Measurements from ENCODE around the gene PRKACG.
A peak's percentile ranks its signal among the peaks of the same experiment; 100 is the strongest.

PRKACG gene

GRCh38 chr9:69027355-69028097, 13.6 kb upstream of the PRKACG start:
- Histone ChIP-seq H3K4me3 (ENCODE audit: low read length) (no peak overlapping the region), H3K27me3 (ENCODE audit: low read depth, low read length) (peaks cover 13% of the 10 kb centered on the region; the same call in 1 of the 2 replicates), H3K4me2 (ENCODE audit: low read length) (peak overlapping the region; percentile 10; the same call in 1 of the 2 replicates), H2AFZ (ENCODE audit: low read depth, low read length) (no peak overlapping the region), H3K36me3 (replicated peaks; ENCODE audit: low read depth, low read length) (peaks cover 4% of the 10 kb centered on the region), H3K27ac (ENCODE audit: low read length) (no peak overlapping the region), H3K9me3 (ENCODE audit: insufficient read depth, low read length) (peaks cover 4% of the 10 kb centered on the region; the same call in 1 of the 2 replicates), H3K4me1 (ENCODE audit: low read length) (peaks cover 6% of the 10 kb centered on the region; the same call in 1 of the 2 replicates), H3K9ac (ENCODE audit: low read length) (no peak overlapping the region), H3K79me2 (ENCODE audit: low read length) (no peaks in the 10 kb centered on the region), H4K20me1 (ENCODE audit: insufficient read depth, low read length) (no peaks in the 10 kb centered on the region)
- TF ChIP-seq CTCF (IDR thresholded peaks at IDR 0.05; ENCODE audit: low read depth, low read length) (peak; percentile 84), EZH2phosphoT487 (IDR thresholded peaks at IDR 0.05; ENCODE audit: low read depth) (no peak)

GRCh38 chr9:69023650-69024049, 9.7 kb upstream of the PRKACG start:
- no peaks in the 10 kb centered on the region for H3K36me3 ChIP-seq (replicated peaks; ENCODE audit: low read depth, low read length)
- H4K20me1 ChIP-seq (ENCODE audit: insufficient read depth, low read length) = no peaks in the 10 kb centered on the region
- no peaks in the 10 kb centered on the region for H3K79me2 ChIP-seq (ENCODE audit: low read length)
- H3K27ac ChIP-seq (ENCODE audit: low read length) = no peak overlapping the region
- H3K4me2 ChIP-seq (ENCODE audit: low read length) = no peak overlapping the region
- H2AFZ ChIP-seq (ENCODE audit: low read depth, low read length) = no peak overlapping the region
- no peaks in the 10 kb centered on the region for H3K9me3 ChIP-seq (ENCODE audit: insufficient read depth, low read length)
- peaks cover 3% of the 10 kb centered on the region; the same call in 1 of the 2 replicates for H3K4me1 ChIP-seq (ENCODE audit: low read length)
- H3K4me3 ChIP-seq (ENCODE audit: low read length) = no peak overlapping the region
- H3K27me3 ChIP-seq (ENCODE audit: low read depth, low read length) = peaks cover 16% of the 10 kb centered on the region; the same call in 1 of the 2 replicates
- H3K9ac ChIP-seq (ENCODE audit: low read length) = no peak overlapping the region
- no peak for TF ChIP-seq EZH2phosphoT487 (IDR thresholded peaks at IDR 0.05; ENCODE audit: low read depth)
- no peak for TF ChIP-seq CTCF (IDR thresholded peaks at IDR 0.05; ENCODE audit: low read depth, low read length)

GRCh38 chr9:69020301-69021145, 6.6 kb upstream of the PRKACG start:
- Histone ChIP-seq H3K27me3 (ENCODE audit: low read depth, low read length) (peaks cover 23% of the 10 kb centered on the region), H3K79me2 (ENCODE audit: low read length) (no peaks in the 10 kb centered on the region), H3K9ac (ENCODE audit: low read length) (no peak overlapping the region), H3K4me1 (ENCODE audit: low read length) (no peaks in the 10 kb centered on the region), H3K4me2 (ENCODE audit: low read length) (no peak overlapping the region), H4K20me1 (ENCODE audit: insufficient read depth, low read length) (no peaks in the 10 kb centered on the region), H3K4me3 (ENCODE audit: low read length) (no peak overlapping the region), H2AFZ (ENCODE audit: low read depth, low read length) (no peak overlapping the region), H3K27ac (ENCODE audit: low read length) (no peak overlapping the region), H3K36me3 (replicated peaks; ENCODE audit: low read depth, low read length) (no peaks in the 10 kb centered on the region), H3K9me3 (ENCODE audit: insufficient read depth, low read length) (no peaks in the 10 kb centered on the region)
- TF ChIP-seq EZH2phosphoT487 (IDR thresholded peaks at IDR 0.05; ENCODE audit: low read depth) (no peak), CTCF (IDR thresholded peaks at IDR 0.05; ENCODE audit: low read depth, low read length) (no peak)

- H2AFZ ChIP-seq (ENCODE audit: low read depth, low read length) = no peak overlapping the region
- H3K27me3 ChIP-seq (ENCODE audit: low read depth, low read length) = peaks cover 23% of the 10 kb centered on the region
- no peak overlapping the region for H3K9ac ChIP-seq (ENCODE audit: low read length)
- TF ChIP-seq CTCF (IDR thresholded peaks at IDR 0.05; ENCODE audit: low read depth, low read length) (no peak), EZH2phosphoT487 (IDR thresholded peaks at IDR 0.05; ENCODE audit: low read depth) (no peak)
- H3K36me3 ChIP-seq (replicated peaks; ENCODE audit: low read depth, low read length) = no peaks in the 10 kb centered on the region
- no peak overlapping the region for H3K27ac ChIP-seq (ENCODE audit: low read length)
- no peaks in the 10 kb centered on the region for H3K4me1 ChIP-seq (ENCODE audit: low read length)
- H3K4me3 ChIP-seq (ENCODE audit: low read length) = no peak overlapping the region
- H3K4me2 ChIP-seq (ENCODE audit: low read length) = no peak overlapping the region
- H4K20me1 ChIP-seq (ENCODE audit: insufficient read depth, low read length) = no peaks in the 10 kb centered on the region
- no peaks in the 10 kb centered on the region for H3K79me2 ChIP-seq (ENCODE audit: low read length)
- no peaks in the 10 kb centered on the region for H3K9me3 ChIP-seq (ENCODE audit: insufficient read depth, low read length)
These were observed 5.9 kb upstream of the PRKACG start for GRCh38 chr9:69019808-69020207.
